ENCODE measurements around the gene AP2A2.

AP2A2 gene

GRCh38 chr11:961921-962320, 36.3 kb downstream of the AP2A2 start:
- TF ChIP-seq, protein P1, sequence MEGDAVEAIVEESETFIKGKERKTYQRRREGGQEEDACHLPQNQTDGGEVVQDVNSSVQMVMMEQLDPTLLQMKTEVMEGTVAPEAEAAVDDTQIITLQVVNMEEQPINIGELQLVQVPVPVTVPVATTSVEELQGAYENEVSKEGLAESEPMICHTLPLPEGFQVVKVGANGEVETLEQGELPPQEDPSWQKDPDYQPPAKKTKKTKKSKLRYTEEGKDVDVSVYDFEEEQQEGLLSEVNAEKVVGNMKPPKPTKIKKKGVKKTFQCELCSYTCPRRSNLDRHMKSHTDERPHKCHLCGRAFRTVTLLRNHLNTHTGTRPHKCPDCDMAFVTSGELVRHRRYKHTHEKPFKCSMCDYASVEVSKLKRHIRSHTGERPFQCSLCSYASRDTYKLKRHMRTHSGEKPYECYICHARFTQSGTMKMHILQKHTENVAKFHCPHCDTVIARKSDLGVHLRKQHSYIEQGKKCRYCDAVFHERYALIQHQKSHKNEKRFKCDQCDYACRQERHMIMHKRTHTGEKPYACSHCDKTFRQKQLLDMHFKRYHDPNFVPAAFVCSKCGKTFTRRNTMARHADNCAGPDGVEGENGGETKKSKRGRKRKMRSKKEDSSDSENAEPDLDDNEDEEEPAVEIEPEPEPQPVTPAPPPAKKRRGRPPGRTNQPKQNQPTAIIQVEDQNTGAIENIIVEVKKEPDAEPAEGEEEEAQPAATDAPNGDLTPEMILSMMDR (IDR thresholded peaks at IDR 0.05; ENCODE audit: low read depth, low read length), result no peak

DNA sequence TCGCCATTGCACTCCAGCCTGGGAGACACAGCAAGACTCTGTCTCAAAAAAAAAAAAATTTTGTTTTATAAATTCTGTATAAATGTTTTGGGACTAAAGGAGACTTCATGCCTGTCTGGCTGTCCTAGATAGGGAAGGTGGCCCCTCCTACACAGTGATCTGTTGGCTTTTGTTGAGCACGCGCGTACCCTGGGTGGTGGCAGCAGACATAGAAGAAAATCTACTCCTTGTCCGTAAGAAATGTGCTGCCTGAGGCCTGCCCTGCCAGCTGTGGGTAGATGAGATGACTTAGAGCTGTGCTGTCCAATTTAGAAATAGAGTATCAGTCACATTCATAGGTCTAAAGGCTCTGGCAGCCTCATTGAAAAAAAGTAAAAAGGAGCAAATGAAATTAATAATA, 37.0 kb downstream of the AP2A2 start:
- H3K4me3 ChIP-seq (ENCODE audit: low read depth, low read length), result no peak overlapping the region
- TF ChIP-seq, protein P1 (IDR thresholded peaks at IDR 0.05; ENCODE audit: low read depth, low read length), result no peak

More at GRCh38 chr11:961921-962320, 36.3 kb downstream of the AP2A2 start:
- no peak overlapping the region for H3K4me3 ChIP-seq (ENCODE audit: low read depth, low read length)

DNA sequence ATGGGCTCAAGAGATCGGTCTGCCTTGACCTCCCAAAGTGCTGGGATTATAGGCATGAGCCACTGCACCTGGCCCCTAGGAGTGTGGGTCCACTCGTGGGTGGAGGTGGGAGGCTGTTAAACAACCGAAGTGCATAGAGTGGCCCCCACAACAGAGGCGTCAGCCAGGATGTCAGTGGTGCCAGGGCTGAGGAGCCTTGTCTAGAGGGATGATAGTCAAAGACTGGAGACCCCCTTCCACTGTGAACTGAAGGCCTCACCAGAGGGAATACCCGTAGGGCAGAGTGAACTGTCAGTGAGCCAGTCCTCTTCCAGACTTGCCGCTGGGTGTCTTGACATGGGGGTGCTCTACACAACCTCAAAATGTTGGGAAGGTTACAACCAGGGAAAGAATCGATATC, 38.2 kb downstream of the AP2A2 start:
- no peak overlapping the region for H3K4me3 ChIP-seq (ENCODE audit: low read depth, low read length)
- TF ChIP-seq, protein P1 (IDR thresholded peaks at IDR 0.05; ENCODE audit: low read depth, low read length), result no peak

GRCh38 chr11:965206-965775, 39.6 kb downstream of the AP2A2 start:
- TF ChIP-seq, protein P1 (IDR thresholded peaks at IDR 0.05; ENCODE audit: low read depth, low read length), result no peak
- no peak overlapping the region for H3K4me3 ChIP-seq (ENCODE audit: low read depth, low read length)

DNA sequence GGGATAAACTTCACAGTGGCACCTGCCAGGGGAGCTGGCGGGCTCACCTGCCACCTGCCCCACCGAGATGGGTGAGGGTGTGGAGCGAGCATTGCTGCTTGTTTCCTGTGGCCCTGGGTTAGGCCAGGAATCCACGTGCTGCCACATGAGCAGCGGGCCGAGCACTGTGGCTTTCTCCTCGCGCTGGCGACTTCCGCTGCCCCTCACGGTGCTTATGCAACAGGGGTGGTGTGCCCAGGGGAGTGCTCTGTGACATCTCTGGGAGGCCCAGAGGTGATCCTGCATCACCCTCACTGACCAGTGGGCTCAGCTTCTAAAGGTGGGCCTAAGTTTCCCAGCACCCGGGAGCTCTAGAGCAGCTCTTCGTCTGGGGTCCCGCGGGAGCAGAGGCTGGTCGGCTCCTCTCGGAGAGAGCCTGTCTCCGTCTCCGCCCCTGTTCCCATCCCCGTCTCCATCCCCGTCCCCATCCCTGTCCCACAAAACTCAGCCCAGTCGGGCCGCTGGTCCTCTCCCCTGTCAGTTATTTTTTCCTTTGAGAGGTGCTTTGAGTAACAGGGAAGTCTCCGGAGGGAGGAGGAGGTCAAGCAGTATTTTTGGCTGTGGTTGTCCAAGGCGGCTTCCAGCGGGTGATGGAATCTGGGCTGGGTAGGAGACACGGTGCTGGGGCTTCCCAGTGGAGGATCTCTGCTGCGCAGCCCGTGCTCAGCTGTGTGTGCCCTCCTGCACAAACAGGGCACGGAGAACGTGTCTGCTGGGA, 42.5 kb downstream of the AP2A2 start:
- H3K4me3 ChIP-seq (ENCODE audit: low read depth, low read length), result no peak overlapping the region
- TF ChIP-seq, protein P1 (IDR thresholded peaks at IDR 0.05; ENCODE audit: low read depth, low read length), result no peak

DNA sequence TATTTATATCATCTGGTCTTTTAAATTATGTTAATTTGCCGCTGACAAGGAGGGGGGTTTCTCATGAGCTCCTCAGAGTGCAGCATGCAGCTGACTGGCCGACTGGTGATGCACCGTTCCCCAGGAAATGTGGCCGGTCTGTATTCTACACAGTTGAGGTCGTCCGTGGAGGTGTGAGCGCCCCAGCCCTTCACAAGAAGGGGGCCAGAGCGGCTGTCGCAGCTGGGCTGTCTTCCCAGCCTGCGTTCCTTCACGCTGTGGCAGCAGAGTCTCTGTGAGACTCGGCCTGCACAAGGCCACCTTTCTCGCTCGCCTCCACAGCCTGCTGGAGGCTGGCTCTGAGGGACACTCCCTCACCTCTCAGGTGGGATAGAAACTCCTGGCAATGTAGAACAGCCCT, 43.2 kb downstream of the AP2A2 start:
- no peak overlapping the region for H3K4me3 ChIP-seq (ENCODE audit: low read depth, low read length)

More for the DNA sequence above, 43.2 kb downstream of the AP2A2 start:
- TF ChIP-seq, protein P1 (IDR thresholded peaks at IDR 0.05; ENCODE audit: low read depth, low read length), result no peak
